PC-3 (cell line): Measurements from ENCODE around the gene ASTN2.

Experiments used
- CTCF ChIP-seq: fragments of 300-600 bp; sonication (generic); conservative IDR thresholded peaks from 2 replicates; pipeline ENCODE4 v1.5.1; 2017; ENCODE audit warnings: antibody characterized with exemption, low read depth, mild to moderate bottlenecking, low read length
- EZH2 ChIP-seq: fragments of 300-600 bp; sonication (generic); IDR thresholded peaks from one replicate; pipeline ENCODE4 v1.6.1; 2017; ENCODE audit warnings: antibody characterized with exemption, mild to moderate bottlenecking, low read length; ENCODE audit not compliant: unreplicated experiment

GRCh38 chr9:116750510-116750909 lies 664.3 kb downstream of the ASTN2 start:
- no peak for TF ChIP-seq EZH2
- TF ChIP-seq CTCF = no peak
